GF-D8 (cell line): ENCODE data around the gene TRIP10.

Experiments used
- DNase-seq: peaks from one replicate; lab custom pipeline; 2025; lab: John Stamatoyannopoulos, UW

The TRIP10 gene

GRCh38 chr19:6725513-6726231 is 13.8 kb upstream of the TRIP10 start:
- DNase-seq: no peak

DNA sequence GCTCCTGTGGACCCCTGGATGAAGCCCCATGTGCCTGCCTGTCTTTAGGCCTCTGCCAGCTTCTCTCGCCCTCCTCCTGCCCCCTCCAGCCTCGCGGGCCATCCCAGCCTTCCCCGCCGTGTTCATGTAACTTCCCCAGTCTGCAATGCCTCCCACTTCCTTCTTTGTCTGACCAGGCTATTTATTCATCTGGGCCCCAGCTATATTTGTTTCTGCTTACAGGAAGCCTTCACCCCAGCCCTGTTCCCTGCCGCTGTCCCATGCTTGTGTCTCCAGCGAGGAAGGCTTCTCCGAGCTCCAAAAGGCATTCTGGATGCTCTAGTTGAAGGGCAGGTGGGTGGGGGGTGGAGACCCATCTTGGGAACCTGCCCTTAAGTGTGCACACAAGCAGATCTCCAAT is 11.1 kb upstream of the TRIP10 start:
- peak; percentile 67 for DNase-seq

DNA sequence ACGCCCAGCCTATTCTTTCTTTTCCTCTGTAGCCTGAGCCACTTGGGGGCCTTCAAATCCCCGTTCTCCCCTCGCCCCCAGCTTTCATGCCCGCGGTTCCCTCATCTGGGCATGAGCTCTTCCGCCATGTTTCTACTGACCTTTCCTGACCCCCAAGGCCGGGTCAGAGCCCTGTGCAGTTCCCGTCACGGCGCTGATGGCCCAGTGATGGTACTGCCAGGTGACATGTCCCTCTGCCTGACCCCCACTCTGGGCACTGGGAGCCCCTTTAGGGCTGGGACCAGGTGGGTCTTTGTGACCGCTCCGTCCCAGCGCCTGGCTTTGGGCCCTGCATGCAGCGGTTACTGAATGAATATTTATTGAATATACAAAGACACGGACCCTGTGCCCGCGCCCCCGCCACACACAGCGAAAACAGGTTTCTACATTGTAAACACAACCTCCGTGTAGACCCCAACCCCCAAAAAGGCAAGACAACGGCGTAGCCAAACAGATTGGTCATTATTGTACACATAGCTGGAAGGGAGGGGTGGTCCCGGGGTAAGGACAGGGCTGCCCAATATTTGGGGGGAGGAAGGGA is 9.8 kb upstream of the TRIP10 start:
- no peak for DNase-seq

DNA sequence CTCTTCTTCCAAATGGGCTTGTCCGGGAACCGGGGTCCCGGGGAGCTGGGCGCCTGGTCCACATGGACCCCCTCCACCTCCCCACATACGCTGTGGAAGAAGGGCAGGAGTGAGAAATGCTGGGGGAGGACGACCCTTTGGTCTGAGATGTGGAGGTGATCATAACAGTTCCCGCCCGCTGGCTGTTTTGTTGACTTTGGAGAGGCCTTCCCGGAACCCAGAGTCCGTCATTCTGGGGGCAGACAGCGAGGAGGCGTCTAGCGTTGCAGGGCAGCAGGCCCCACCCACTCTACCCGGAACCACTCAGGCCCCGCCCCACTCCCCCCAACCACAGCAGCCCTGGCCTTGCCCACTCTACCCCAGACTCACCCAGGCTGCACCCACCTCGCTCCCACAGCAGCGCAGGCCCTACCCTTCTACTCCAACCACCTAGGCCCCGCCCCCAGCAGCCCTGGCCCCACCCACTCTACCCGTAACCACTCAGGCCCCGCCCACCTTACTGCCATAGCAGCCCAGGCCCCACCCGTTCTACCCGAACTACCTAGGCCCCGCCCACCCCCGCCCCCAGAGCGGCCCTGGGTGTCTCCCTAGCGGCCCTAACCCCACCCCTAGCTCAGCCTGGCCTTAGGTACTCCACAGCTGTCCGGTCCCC is 9.2 kb upstream of the TRIP10 start:
- no peak for DNase-seq

DNA sequence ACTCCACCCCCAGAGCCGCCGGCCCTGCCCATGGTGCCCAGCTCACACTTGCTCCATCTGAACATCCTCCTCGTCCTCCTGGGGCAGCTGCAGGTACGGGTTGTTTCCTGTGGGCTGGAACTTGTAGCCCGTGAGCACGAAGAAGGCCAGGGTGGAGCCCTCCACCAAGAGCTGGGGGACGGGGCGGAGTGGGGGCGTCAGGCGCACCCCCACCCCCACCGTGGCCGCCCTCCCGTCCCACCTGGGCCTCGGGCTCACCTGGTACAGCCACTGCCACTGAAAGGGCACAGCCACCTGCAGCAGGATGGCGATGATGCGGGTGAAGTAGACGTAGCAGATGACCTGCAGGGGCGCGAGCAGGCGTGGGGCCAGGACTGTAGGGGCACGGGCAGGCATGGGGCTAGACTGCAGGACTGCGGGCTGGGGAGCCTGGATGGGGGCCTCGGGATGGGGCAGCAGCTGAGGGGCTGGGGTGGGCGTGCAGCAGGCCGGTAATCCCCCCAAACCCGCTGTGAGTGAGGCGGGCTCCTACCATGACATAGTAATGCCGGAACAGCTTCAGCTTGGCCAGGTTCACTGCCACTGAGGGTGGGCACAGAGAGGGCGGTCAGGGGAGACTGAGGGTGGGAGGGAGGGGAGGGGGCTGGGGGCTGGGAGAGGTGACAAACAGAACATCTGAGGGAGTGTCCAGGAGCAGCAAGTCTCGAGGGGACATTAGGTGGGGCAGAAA is 8.4 kb upstream of the TRIP10 start:
- DNase-seq: no peak

DNA sequence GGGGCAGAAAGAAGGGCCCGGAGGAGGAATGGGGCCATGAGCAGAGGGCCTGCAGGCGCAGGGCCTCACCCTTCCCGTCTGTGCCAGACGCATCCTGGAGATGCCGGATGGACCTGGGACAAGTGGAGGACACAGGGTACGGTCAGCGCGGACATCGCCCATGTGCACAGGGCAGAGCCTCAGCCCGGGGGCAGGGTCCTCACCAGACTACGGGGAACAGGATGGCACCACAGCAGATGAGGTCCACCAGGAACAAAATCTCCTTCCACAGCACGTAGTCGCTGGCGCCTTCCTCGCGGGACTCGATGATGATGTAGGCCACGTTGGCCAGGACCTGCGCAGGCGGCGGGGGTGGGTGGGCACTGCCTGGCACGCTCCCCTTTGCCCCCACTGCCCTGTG is 7.7 kb upstream of the TRIP10 start:
- DNase-seq: no peak

GRCh38 chr19:6732803-6733337 is 6.6 kb upstream of the TRIP10 start:
- no peak for DNase-seq

DNA sequence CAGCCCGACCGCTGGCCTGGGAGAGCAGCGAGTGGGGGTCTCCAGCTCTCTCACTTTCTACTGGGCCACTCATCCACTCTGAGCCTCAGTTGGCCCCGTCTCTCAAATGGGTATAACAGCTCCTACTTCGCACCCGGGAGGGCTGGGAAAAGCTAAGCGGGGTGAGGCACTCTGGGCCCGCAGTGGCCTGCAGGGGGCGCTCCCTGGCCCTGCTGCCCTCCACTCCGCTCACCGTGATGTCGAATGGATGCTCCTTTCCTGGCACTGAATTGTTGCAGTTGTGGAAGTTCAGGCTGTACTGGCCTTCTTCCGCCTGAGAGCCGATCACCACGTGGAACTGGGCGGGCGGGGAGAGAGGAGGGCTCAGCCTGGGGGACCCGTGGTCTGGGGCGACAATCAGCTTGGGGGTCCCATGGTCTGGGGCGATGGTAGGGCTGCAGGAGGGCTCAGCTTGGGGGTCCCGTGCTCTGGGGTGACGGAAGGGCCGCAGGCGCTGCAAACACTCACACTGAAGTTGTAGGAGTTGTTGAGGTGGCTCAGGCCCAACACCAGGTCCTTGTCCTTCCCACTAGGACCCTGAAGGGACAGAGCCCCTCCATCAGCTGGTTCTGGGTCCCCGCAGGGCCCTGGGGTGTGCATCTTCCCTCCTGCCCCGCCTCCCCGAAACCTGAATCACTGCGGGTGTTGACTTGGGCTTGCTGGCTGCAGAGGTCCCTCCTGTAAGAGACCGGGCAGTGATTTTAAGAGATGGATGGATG is 6.0 kb upstream of the TRIP10 start:
- DNase-seq: no peak

DNA sequence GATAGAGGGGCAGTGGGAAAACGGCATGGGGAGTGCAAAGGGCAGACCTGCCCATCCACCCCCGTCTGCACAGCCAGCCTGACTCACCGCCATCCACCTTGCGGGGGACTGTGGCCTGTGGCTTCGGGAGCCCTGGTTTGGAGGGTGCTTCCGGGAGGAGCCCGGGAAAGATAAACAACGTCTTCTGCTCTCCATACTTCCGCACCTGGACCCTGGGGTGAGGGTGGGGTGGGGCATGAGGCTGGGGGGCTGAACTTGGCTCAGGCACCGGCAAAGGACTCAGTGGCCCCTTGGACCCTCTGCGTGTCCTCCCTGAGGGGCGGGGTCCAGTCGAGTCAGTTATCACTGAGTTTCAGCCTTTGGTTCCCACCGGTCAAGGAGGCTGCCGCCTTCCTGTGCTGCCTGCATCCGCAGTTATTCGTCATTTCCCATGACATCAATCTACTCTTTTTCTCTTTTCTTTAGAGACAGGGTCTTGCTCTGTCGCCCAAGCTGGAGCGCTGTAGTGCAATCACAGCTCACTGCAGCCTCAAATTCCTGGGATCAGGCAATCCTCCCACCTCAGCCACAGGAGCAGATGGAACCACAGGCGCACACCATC is 5.3 kb upstream of the TRIP10 start:
- no peak for DNase-seq

DNA sequence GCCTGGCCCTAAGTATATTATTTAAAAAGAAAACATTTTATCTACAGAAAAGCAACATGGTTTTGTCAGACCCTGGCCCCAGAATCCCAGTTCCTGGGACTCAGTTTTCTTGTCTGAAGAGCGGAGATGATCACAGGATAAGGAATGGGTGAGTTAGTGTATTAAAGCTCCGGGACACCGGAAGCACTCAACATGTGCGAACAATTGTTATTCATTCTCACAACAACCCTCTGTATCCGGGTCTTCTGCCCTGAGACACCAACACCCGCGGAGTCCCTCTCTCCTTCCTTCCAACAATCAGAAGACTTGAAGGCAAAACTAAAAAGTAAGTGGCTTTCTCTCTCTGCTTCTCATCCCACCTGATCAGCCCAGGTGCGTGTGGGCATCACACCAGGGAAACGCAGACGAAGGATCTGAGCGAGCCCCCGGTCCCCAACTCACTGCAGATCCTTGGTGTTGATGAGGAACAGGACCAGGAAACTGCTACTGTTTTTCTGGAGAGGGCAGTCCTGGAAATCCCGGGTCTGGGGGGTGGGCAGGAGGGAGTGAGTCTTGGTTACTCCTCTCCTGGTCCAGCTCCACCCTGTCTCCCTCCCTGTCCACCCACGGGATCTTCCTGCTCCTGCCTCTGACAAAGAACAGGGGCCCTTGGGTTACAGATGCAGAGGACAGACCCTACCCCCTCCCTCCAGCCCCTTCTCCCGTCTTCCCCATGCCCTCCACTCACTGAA is 4.1 kb upstream of the TRIP10 start:
- DNase-seq: no peak

- DNase-seq: peak; percentile 78
Measured at GRCh38 chr19:6736169-6736916, 3.1 kb upstream of the TRIP10 start.

DNA sequence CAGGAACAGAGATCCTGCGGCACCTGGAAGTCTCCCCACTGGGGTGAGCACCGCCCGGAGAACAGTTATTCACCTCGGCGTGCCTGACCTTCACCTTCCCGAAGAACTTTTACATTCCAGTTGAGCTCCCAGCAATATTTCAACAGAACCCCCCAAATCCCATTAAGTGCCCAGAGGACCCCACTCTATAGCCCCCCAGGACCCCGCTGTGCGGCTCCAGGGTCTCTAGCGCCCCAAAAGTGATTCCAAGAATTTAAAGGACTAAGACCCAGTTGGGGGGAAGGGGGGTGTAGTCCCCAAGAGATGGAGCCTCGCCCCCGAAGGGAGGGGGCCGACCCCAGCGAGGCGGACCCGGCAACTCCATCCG is 2.6 kb upstream of the TRIP10 start:
- no peak for DNase-seq

DNA sequence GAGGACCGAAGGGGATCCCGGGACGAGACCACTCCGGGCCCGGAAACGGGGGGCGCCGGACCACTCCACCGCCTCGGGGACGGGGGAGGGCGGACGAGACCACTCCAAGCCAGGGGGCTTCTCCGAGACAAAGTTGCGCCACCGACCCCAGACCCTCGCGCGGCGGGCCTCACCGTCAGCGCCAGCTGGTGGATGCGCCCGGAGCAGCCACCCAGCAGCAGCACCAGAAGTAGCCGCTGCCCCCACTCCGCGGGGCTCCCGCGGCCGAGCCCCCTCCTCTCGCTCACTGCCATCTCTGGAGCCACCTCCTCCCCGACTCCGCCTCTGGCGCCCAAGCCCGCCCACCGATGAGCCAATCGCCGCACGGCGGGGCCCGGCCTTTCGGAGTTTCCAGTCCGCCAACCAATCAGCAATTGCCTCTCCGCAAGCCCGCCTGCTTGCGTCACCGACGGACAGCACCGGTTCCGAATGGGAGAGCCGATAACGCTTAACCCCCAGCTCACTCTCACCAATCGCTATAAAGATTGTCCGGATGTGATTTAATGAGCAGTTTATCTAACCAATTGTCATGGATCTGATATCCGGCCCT is 2.1 kb upstream of the TRIP10 start, which contains the start of gene GPR108:
Gene GPR108 (minus strand): TSS at position 297 of the 589 bp plus-strand sequence. CDS start 4 bp downstream, at position 293.
- DNase-seq: peak; percentile 100

DNA sequence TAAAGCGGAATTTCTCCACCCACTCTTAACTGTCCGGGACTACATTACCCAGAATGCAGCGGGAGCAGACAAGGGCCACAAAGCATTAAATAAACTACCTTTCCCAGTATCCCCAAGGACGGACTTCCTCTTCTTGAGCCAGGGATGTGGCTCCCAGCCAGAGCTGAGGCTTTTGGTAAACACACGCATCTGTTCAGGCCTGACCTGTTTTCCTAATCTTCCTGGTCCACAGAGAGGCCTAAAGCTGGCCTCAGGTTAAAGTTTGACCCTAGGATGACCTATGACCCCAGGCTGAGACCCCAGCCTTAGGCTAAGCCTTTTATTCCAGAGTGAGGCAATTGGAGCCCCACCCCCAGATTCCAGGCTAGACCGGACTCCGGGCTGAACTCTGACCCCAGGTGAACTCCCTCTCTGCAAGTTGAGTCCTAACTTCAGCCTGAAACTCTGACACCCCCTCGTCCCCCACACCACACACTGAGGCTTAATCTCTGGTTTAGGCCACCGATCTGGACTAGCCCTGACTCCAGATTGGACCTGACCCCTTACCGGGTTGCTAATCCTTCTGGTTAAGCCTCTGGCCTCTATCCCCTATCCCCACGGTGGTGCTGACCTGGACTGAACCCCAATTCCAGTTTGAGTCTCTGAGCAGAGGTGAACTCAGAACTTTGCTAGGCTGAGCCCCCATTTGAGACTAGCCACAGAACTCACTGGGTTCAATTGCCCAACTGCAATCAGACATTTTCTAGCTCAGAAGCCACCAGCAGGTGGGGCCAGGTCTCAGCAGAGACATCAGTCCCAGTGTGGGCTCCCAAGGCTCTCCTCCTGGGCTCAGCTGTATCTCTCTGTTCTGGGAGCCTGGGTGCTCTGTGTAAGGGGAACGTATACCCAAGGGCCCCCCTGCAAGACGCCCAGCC is 1.4 kb upstream of the TRIP10 start:
- peak; percentile 85 for DNase-seq

GRCh38 chr19:6738787-6739389 is 592 bp upstream of the TRIP10 start:
- DNase-seq: no peak

DNA sequence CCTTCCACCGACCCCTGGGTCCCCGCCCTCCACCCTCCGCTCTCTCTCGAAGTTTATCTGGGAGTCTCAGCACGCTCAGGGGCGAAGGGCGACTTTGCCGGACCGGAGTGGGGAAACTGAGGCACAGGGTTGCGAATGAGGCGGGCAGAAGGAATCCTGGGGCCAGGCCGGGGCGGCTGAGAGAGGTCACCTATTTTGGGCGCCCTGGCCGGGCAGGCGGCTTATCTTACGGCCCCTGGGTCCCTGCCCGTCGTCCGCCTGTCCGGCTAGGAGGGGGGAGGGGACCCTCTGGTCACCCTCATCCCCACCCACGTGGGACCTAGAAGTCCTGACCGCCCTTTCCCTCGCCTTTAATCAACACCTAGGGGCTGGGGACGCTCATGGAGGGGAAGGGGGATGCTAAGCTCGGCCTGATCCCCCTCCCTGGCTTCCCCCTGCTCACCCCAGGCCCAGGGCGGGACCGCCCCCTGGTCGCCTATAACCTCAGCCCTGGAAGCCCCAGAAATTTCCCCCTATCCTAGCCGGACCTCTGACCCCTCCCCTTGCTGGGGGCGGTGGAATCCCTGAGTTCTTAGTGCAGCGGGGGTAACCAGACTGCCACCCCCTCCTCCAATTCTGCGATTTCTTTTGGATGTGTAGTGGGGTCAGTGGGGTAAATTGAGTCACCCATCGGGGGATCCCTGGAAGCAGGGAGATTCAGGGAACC is 556 bp downstream of the TRIP10 start:
- DNase-seq: no peak

GRCh38 chr19:6740589-6741343 is 1.3 kb downstream of the TRIP10 start:
- DNase-seq: no peak
